ENCODE data around the gene OR9G1.

DNA sequence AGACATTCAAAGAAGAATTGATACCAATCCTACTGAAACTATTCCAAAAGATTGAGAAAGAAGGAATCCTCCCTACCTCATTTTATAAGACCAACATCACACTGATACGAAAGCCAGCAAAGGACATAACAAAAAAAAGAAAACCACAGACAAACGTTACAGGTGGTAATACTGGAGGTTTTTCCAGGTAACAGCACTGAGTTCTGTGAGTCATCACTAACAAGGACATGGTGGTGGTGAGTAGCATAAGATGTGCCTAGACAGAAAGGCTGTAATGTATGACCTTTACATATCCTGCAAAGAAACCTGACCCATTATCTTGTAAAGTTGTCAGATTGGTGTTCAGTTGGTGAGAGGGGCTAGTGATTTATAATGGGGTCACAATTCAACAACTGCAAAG is 15.3 kb downstream of the OR9G1 start:
- TF ChIP-seq, protein P1, sequence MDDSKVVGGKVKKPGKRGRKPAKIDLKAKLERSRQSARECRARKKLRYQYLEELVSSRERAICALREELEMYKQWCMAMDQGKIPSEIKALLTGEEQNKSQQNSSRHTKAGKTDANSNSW (CRISPR knock-in tag; IDR thresholded peaks at IDR 0.05; ENCODE audit: borderline replicate concordance) = no peak
- TF ChIP-seq NR3C1 (CRISPR knock-in tag; IDR thresholded peaks at IDR 0.05) (no peak), ZC3H4 (CRISPR knock-in tag; IDR thresholded peaks at IDR 0.05; ENCODE audit: borderline replicate concordance) (no peak), BHLHE40 (IDR thresholded peaks at IDR 0.05; ENCODE audit: low read length) (no peak), GABPB1 (CRISPR knock-in tag; IDR thresholded peaks at IDR 0.05) (no peak), RBFOX2 (IDR thresholded peaks at IDR 0.05; ENCODE audit: low read depth, low read length) (no peak), RELA (CRISPR knock-in tag; IDR thresholded peaks at IDR 0.05) (no peak), HDAC6 (IDR thresholded peaks at IDR 0.05; ENCODE audit: low read depth, low read length) (no peak), PHB2 (IDR thresholded peaks at IDR 0.05; ENCODE audit: partially characterized antibody) (no peak)
- TF ChIP-seq, protein P2, sequence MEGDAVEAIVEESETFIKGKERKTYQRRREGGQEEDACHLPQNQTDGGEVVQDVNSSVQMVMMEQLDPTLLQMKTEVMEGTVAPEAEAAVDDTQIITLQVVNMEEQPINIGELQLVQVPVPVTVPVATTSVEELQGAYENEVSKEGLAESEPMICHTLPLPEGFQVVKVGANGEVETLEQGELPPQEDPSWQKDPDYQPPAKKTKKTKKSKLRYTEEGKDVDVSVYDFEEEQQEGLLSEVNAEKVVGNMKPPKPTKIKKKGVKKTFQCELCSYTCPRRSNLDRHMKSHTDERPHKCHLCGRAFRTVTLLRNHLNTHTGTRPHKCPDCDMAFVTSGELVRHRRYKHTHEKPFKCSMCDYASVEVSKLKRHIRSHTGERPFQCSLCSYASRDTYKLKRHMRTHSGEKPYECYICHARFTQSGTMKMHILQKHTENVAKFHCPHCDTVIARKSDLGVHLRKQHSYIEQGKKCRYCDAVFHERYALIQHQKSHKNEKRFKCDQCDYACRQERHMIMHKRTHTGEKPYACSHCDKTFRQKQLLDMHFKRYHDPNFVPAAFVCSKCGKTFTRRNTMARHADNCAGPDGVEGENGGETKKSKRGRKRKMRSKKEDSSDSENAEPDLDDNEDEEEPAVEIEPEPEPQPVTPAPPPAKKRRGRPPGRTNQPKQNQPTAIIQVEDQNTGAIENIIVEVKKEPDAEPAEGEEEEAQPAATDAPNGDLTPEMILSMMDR (CRISPR knock-in tag; IDR thresholded peaks at IDR 0.05) = no peak
- TF ChIP-seq, protein P3, sequence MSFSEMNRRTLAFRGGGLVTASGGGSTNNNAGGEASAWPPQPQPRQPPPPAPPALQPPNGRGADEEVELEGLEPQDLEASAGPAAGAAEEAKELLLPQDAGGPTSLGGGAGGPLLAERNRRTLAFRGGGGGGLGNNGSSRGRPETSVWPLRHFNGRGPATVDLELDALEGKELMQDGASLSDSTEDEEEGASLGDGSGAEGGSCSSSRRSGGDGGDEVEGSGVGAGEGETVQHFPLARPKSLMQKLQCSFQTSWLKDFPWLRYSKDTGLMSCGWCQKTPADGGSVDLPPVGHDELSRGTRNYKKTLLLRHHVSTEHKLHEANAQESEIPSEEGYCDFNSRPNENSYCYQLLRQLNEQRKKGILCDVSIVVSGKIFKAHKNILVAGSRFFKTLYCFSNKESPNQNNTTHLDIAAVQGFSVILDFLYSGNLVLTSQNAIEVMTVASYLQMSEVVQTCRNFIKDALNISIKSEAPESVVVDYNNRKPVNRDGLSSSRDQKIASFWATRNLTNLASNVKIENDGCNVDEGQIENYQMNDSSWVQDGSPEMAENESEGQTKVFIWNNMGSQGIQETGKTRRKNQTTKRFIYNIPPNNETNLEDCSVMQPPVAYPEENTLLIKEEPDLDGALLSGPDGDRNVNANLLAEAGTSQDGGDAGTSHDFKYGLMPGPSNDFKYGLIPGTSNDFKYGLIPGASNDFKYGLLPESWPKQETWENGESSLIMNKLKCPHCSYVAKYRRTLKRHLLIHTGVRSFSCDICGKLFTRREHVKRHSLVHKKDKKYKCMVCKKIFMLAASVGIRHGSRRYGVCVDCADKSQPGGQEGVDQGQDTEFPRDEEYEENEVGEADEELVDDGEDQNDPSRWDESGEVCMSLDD (CRISPR knock-in tag; IDR thresholded peaks at IDR 0.05; ENCODE audit: borderline replicate concordance) = no peak
- TF ChIP-seq, protein P4, sequence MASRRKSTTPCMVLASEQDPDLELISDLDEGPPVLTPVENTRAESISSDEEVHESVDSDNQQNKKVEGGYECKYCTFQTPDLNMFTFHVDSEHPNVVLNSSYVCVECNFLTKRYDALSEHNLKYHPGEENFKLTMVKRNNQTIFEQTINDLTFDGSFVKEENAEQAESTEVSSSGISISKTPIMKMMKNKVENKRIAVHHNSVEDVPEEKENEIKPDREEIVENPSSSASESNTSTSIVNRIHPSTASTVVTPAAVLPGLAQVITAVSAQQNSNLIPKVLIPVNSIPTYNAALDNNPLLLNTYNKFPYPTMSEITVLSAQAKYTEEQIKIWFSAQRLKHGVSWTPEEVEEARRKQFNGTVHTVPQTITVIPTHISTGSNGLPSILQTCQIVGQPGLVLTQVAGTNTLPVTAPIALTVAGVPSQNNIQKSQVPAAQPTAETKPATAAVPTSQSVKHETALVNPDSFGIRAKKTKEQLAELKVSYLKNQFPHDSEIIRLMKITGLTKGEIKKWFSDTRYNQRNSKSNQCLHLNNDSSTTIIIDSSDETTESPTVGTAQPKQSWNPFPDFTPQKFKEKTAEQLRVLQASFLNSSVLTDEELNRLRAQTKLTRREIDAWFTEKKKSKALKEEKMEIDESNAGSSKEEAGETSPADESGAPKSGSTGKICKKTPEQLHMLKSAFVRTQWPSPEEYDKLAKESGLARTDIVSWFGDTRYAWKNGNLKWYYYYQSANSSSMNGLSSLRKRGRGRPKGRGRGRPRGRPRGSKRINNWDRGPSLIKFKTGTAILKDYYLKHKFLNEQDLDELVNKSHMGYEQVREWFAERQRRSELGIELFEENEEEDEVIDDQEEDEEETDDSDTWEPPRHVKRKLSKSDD (CRISPR knock-in tag; IDR thresholded peaks at IDR 0.05; ENCODE audit: low read depth) = no peak
- TF ChIP-seq, protein P5, sequence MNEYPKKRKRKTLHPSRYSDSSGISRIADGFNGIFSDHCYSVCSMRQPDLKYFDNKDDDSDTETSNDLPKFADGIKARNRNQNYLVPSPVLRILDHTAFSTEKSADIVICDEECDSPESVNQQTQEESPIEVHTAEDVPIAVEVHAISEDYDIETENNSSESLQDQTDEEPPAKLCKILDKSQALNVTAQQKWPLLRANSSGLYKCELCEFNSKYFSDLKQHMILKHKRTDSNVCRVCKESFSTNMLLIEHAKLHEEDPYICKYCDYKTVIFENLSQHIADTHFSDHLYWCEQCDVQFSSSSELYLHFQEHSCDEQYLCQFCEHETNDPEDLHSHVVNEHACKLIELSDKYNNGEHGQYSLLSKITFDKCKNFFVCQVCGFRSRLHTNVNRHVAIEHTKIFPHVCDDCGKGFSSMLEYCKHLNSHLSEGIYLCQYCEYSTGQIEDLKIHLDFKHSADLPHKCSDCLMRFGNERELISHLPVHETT (CRISPR knock-in tag; conservative IDR thresholded peaks at IDR 0.05) = no peak

Data from HepG2 (cell line).